ENCODE results near the gene CNTLN. TPM values are rescaled to one million over a fixed set of nuclear protein-coding genes. Genes with fewer than 3 reads are reported as not detected.
"Not testable (repeated sequence)": the region's sequence is repeated elsewhere in the genome, so short reads cannot be mapped to it uniquely, and the experiment has no call there.

CNTLN gene
- total RNA-seq, 2 experiments from 2014 or later: 1.2 to 1.5 TPM

GRCh38 chr9:17339156-17339555 lies 204.3 kb downstream of the CNTLN start:
- no peak overlapping the region for H3K4me3 Mint-ChIP-seq
- no peaks in the 10 kb centered on the region for H3K9me3 Mint-ChIP-seq (ENCODE audit: insufficient read depth)
- ATAC-seq (no peak), DNase-seq (no peak)
- CTCF ChIA-PET: no interaction called here
- H3K27ac Mint-ChIP-seq: no peak overlapping the region
- POLR2A ChIA-PET: no interaction called here
- H3K4me1 Mint-ChIP-seq (ENCODE audit: low read depth): no peaks in the 10 kb centered on the region
- no peaks in the 10 kb centered on the region for H3K27me3 Mint-ChIP-seq (ENCODE audit: low read depth)
- H3K36me3 Mint-ChIP-seq (ENCODE audit: low read depth): no peaks in the 10 kb centered on the region

GRCh38 chr9:17342696-17343095 lies 207.9 kb downstream of the CNTLN start:
- H3K27me3 Mint-ChIP-seq (ENCODE audit: low read depth): no peaks in the 10 kb centered on the region
- ChIA-PET POLR2A (no interaction called here), CTCF (no interaction called here)
- H3K36me3 Mint-ChIP-seq (ENCODE audit: low read depth): no peaks in the 10 kb centered on the region
- ATAC-seq: no peak
- no peak overlapping the region for H3K4me3 Mint-ChIP-seq
- peaks cover 7% of the 10 kb centered on the region for H3K9me3 Mint-ChIP-seq (ENCODE audit: insufficient read depth)
- no peak overlapping the region for H3K27ac Mint-ChIP-seq
- DNase-seq: no peak
- H3K4me1 Mint-ChIP-seq (ENCODE audit: low read depth): no peaks in the 10 kb centered on the region

- Mint-ChIP-seq H3K27ac (no peak overlapping the region), H3K4me1 (ENCODE audit: low read depth) (no peaks in the 10 kb centered on the region), H3K9me3 (ENCODE audit: insufficient read depth) (peaks cover 7% of the 10 kb centered on the region), H3K27me3 (ENCODE audit: low read depth) (no peaks in the 10 kb centered on the region), H3K36me3 (ENCODE audit: low read depth) (no peaks in the 10 kb centered on the region), H3K4me3 (no peak overlapping the region)
- CTCF ChIA-PET: no interaction called here
- POLR2A ChIA-PET: no interaction called here
- ATAC-seq: no peak
- no peak for DNase-seq
Observed at GRCh38 chr9:17349831-17350230, 215.0 kb downstream of the CNTLN start.

GRCh38 chr9:17354006-17354405 lies 219.2 kb downstream of the CNTLN start:
- H3K4me1 Mint-ChIP-seq (ENCODE audit: low read depth); H3K27me3 Mint-ChIP-seq (ENCODE audit: low read depth); DNase-seq; ATAC-seq; H3K4me3 Mint-ChIP-seq; H3K9me3 Mint-ChIP-seq (ENCODE audit: insufficient read depth); CTCF ChIA-PET; H3K36me3 Mint-ChIP-seq (ENCODE audit: low read depth); H3K27ac Mint-ChIP-seq; POLR2A ChIA-PET: not testable (repeated sequence)

- no peaks in the 10 kb centered on the region for H3K9me3 Mint-ChIP-seq (ENCODE audit: insufficient read depth)
- POLR2A ChIA-PET: no interaction called here
- CTCF ChIA-PET: no interaction called here
- DNase-seq (no peak), ATAC-seq (no peak)
- no peaks in the 10 kb centered on the region for H3K36me3 Mint-ChIP-seq (ENCODE audit: low read depth)
- no peaks in the 10 kb centered on the region for H3K27me3 Mint-ChIP-seq (ENCODE audit: low read depth)
- no peak overlapping the region for H3K27ac Mint-ChIP-seq
- no peaks in the 10 kb centered on the region for H3K4me1 Mint-ChIP-seq (ENCODE audit: low read depth)
- H3K4me3 Mint-ChIP-seq: no peak overlapping the region
Observed at GRCh38 chr9:17361378-17361777, 226.5 kb downstream of the CNTLN start.

GRCh38 chr9:17367035-17367434 lies 232.2 kb downstream of the CNTLN start:
- DNase-seq (no peak), ATAC-seq (no peak)
- Mint-ChIP-seq H3K9me3 (ENCODE audit: insufficient read depth) (peaks cover 5% of the 10 kb centered on the region), H3K27ac (no peak overlapping the region), H3K4me1 (ENCODE audit: low read depth) (no peaks in the 10 kb centered on the region), H3K4me3 (no peak overlapping the region), H3K27me3 (ENCODE audit: low read depth) (no peaks in the 10 kb centered on the region), H3K36me3 (ENCODE audit: low read depth) (no peaks in the 10 kb centered on the region)
- ChIA-PET CTCF (no interaction called here), POLR2A (no interaction called here)

GRCh38 chr9:17380126-17380861 lies 245.5 kb downstream of the CNTLN start:
- H3K36me3 Mint-ChIP-seq (ENCODE audit: low read depth): no peaks in the 10 kb centered on the region

GRCh38 chr9:17387565-17387964 lies 252.7 kb downstream of the CNTLN start:
- Mint-ChIP-seq H3K36me3 (ENCODE audit: low read depth) (no peaks in the 10 kb centered on the region), H3K27me3 (ENCODE audit: low read depth) (no peaks in the 10 kb centered on the region), H3K27ac (no peak overlapping the region), H3K4me3 (no peak overlapping the region), H3K4me1 (ENCODE audit: low read depth) (no peaks in the 10 kb centered on the region), H3K9me3 (ENCODE audit: insufficient read depth) (no peaks in the 10 kb centered on the region)
- CTCF ChIA-PET: no interaction called here
- POLR2A ChIA-PET: no interaction called here
- ATAC-seq: no peak
- DNase-seq: no peak

More at GRCh38 chr9:17380126-17380861, 245.5 kb downstream of the CNTLN start:
- no peaks in the 10 kb centered on the region for H3K9me3 Mint-ChIP-seq (ENCODE audit: insufficient read depth)
- no peak for DNase-seq
- CTCF ChIA-PET: no interaction called here
- no peak for ATAC-seq
- H3K4me3 Mint-ChIP-seq: no peak overlapping the region
- H3K27ac Mint-ChIP-seq: no peak overlapping the region
- no peaks in the 10 kb centered on the region for H3K4me1 Mint-ChIP-seq (ENCODE audit: low read depth)
- POLR2A ChIA-PET: no interaction called here
- no peaks in the 10 kb centered on the region for H3K27me3 Mint-ChIP-seq (ENCODE audit: low read depth)

- no peak for DNase-seq
- Mint-ChIP-seq H3K27me3 (ENCODE audit: low read depth) (no peaks in the 10 kb centered on the region), H3K4me3 (no peak overlapping the region), H3K4me1 (ENCODE audit: low read depth) (no peaks in the 10 kb centered on the region), H3K27ac (no peak overlapping the region), H3K9me3 (ENCODE audit: insufficient read depth) (no peaks in the 10 kb centered on the region), H3K36me3 (ENCODE audit: low read depth) (no peaks in the 10 kb centered on the region)
- CTCF ChIA-PET: no interaction called here
- ATAC-seq: no peak
- POLR2A ChIA-PET: no interaction called here
Observed at GRCh38 chr9:17389026-17389425, 254.2 kb downstream of the CNTLN start.

- Mint-ChIP-seq H3K9me3 (ENCODE audit: insufficient read depth) (no peaks in the 10 kb centered on the region), H3K27ac (no peak overlapping the region), H3K4me3 (no peak overlapping the region), H3K36me3 (ENCODE audit: low read depth) (no peaks in the 10 kb centered on the region), H3K4me1 (ENCODE audit: low read depth) (no peaks in the 10 kb centered on the region), H3K27me3 (ENCODE audit: low read depth) (no peaks in the 10 kb centered on the region)
- ChIA-PET CTCF (no interaction called here), POLR2A (no interaction called here)
- ATAC-seq: no peak
- DNase-seq: no peak
Observed at GRCh38 chr9:17394881-17395510, 260.2 kb downstream of the CNTLN start.

- ATAC-seq; H3K27ac Mint-ChIP-seq; H3K27me3 Mint-ChIP-seq (ENCODE audit: low read depth); CTCF ChIA-PET; H3K9me3 Mint-ChIP-seq (ENCODE audit: insufficient read depth); POLR2A ChIA-PET; H3K4me3 Mint-ChIP-seq; DNase-seq; H3K36me3 Mint-ChIP-seq (ENCODE audit: low read depth); H3K4me1 Mint-ChIP-seq (ENCODE audit: low read depth): not testable (repeated sequence)
Observed at GRCh38 chr9:17397166-17397728, 262.4 kb downstream of the CNTLN start.

- no peaks in the 10 kb centered on the region for H3K36me3 Mint-ChIP-seq (ENCODE audit: low read depth)
- H3K27ac Mint-ChIP-seq: no peak overlapping the region
- H3K9me3 Mint-ChIP-seq (ENCODE audit: insufficient read depth): no peaks in the 10 kb centered on the region
- no peak overlapping the region for H3K4me3 Mint-ChIP-seq
- H3K4me1 Mint-ChIP-seq (ENCODE audit: low read depth): no peaks in the 10 kb centered on the region
- H3K27me3 Mint-ChIP-seq (ENCODE audit: low read depth): no peaks in the 10 kb centered on the region
- CTCF ChIA-PET: no interaction called here
- POLR2A ChIA-PET: no interaction called here
- no peak for DNase-seq
- ATAC-seq: no peak
Observed at GRCh38 chr9:17398350-17398749, 263.5 kb downstream of the CNTLN start.

GRCh38 chr9:17401858-17402257 lies 267.0 kb downstream of the CNTLN start:
- Mint-ChIP-seq H3K4me1 (ENCODE audit: low read depth) (no peaks in the 10 kb centered on the region), H3K36me3 (ENCODE audit: low read depth) (no peaks in the 10 kb centered on the region), H3K27me3 (ENCODE audit: low read depth) (no peaks in the 10 kb centered on the region), H3K4me3 (no peak overlapping the region), H3K9me3 (ENCODE audit: insufficient read depth) (peaks cover 6% of the 10 kb centered on the region), H3K27ac (no peak overlapping the region)
- no peak for DNase-seq
- no peak for ATAC-seq
- ChIA-PET POLR2A (no interaction called here), CTCF (no interaction called here)
